ENCODE data around the gene SMARCC2. TPM values are rescaled to one million over a fixed set of nuclear protein-coding genes. Genes with fewer than 3 reads are reported as not detected.
"Not testable (repeated sequence)": the region's sequence is repeated elsewhere in the genome, so short reads cannot be mapped to it uniquely, and the experiment has no call there.

SMARCC2 gene
- total and polyA plus RNA-seq, 5 experiments from 2014 or later: 46.3 to 197 (median 70.4) TPM

DNA sequence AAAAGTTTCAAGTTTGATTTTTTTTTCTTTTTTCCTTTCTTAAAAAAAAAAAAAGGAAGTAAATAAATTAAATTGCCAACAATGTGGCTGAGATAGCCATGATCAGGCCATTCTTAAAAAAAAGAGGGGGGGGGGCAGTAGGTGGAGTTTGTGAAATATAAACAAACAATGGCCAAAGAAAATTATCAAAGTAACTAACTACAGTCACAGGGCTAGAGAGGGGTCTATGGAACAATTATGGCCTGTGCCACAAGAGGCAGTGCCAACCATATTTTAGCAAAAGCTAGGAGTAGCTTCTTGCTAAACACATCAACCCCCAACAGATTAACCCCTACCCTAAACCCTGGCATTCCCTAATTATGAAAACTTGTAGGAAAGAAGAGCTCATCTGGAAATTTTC is 16.2 kb upstream of the SMARCC2 start:
- H3K4me3 Mint-ChIP-seq: no peak overlapping the region
- DNase-seq (no peak), ATAC-seq (peak in 1 of 2 donors; percentile 43)
- POLR2A ChIA-PET: interaction anchor here (0.6 to 2.5 kb wide), 5 partner anchors 16 to 107 kb away, joined by 3 to 6 read pairs (median 4); partner anchors contain the start of genes RNF41 and SMARCC2
- peaks cover 1 to 4% (median 2%) of the 10 kb centered on the region in 4 donors for H3K4me1 Mint-ChIP-seq
- peaks cover 0 to 58% (median 4%) of the 10 kb centered on the region in 3 donors for H3K36me3 Mint-ChIP-seq
- H3K9me3 Mint-ChIP-seq: no peaks in the 10 kb centered on the region
- no peaks in the 10 kb centered on the region for H3K27me3 Mint-ChIP-seq
- peak overlapping the region in 2 of 10 donors; percentile 12 to 14 for H3K27ac Mint-ChIP-seq

DNA sequence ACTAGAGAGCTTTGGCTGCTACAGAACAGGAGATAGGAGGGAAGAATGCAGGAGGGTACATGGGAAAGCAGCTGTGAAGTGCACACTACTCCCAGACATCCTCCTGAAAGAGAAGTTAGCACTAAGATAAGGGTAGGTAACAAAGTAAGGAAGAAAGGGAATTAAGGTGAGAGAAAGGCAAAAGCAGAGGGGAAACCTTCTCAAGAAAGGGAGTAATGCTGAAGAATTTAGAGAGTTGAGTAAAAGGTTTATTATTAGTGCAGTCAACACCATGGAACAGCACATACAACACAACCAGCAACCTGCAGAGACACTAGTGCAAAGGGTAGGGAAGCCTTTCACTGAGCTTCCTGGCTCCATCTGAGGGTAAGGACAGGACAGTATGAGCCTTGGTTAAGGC is 15.0 kb upstream of the SMARCC2 start:
- H3K27ac Mint-ChIP-seq: peak overlapping the region in 6 of 10 donors; percentile 8 to 86 (median 57)
- ATAC-seq: no peak
- no peaks in the 10 kb centered on the region for H3K9me3 Mint-ChIP-seq
- no peak for DNase-seq
- no peak overlapping the region for H3K4me3 Mint-ChIP-seq
- H3K4me1 Mint-ChIP-seq: peaks cover 1 to 4% (median 2%) of the 10 kb centered on the region in 4 donors
- no peaks in the 10 kb centered on the region for H3K27me3 Mint-ChIP-seq
- peaks cover 0 to 47% (median 4%) of the 10 kb centered on the region in 3 donors for H3K36me3 Mint-ChIP-seq
- POLR2A ChIA-PET: interaction anchor here (0.8 to 2.5 kb wide), 3 partner anchors 15 to 78 kb away, joined by 3 to 6 read pairs (median 6); partner anchors contain the start of genes RNF41 and SMARCC2

DNA sequence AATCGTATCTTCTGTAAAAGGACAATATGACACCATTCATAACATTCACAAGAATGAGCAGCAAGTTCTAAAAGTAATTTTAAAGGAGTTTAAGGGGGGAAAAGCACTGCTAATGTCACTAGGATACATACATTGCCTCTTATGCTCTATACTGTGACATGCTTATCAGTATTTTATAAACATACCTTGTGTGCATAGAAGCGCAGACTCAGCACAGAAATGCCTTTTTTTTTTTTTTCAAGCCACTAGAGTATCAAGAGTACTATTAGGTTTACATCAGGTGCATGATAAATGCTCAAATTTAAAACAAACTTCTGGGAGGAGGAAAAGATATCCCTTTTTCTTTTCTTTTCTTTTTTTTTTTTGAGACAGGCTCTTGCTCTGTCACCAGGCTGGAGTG is 13.6 kb upstream of the SMARCC2 start:
- DNase-seq (no peak), ATAC-seq (no peak)
- peaks cover 0 to 35% (median 4%) of the 10 kb centered on the region in 3 donors for H3K36me3 Mint-ChIP-seq
- POLR2A ChIA-PET: interaction anchor here (0.6 to 1.6 kb wide), 6 partner anchors 9 to 274 kb away, joined by 3 to 8 read pairs (median 3); partner anchors contain the start of genes RPL41 and SMARCC2
- peak overlapping the region in 4 of 10 donors; percentile 4 to 50 (median 30) for H3K27ac Mint-ChIP-seq
- H3K4me1 Mint-ChIP-seq: peaks cover 1 to 5% (median 3%) of the 10 kb centered on the region in 4 donors
- H3K4me3 Mint-ChIP-seq: no peak overlapping the region
- no peaks in the 10 kb centered on the region for H3K9me3 Mint-ChIP-seq
- H3K27me3 Mint-ChIP-seq: no peaks in the 10 kb centered on the region

DNA sequence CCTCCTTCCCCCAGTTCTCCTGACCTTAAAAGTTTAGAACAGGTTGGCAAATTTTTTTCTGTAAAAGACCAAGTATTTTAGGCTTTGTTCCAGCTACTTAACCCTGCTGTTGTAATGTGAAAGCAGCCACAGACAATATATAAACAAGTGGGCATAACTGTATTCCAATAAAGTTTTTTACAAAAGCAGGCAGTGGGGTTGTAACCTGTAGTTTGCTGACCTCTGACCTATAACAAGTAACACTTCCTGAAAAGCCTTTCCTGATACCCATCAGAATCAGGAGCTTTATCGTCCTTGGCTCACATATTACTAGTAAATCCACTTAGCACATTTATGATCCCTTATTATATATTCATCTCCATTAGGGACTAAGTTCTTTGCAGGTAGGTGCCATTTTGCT is 13.1 kb upstream of the SMARCC2 start:
- no peak overlapping the region for H3K4me3 Mint-ChIP-seq
- H3K27ac Mint-ChIP-seq: peak overlapping the region in 4 of 10 donors; percentile 4 to 50 (median 22)
- ATAC-seq (no peak), DNase-seq (no peak)
- POLR2A ChIA-PET: interaction anchor here (1.0 to 1.6 kb wide), 4 partner anchors 9 to 21 kb away, joined by 3 to 8 read pairs (median 5); partner anchors contain the start of genes RNF41 and SMARCC2
- H3K27me3 Mint-ChIP-seq: no peaks in the 10 kb centered on the region
- H3K36me3 Mint-ChIP-seq: peaks cover 0 to 31% (median 0%) of the 10 kb centered on the region in 3 donors
- H3K4me1 Mint-ChIP-seq: peaks cover 1 to 5% (median 3%) of the 10 kb centered on the region in 4 donors
- no peaks in the 10 kb centered on the region for H3K9me3 Mint-ChIP-seq

DNA sequence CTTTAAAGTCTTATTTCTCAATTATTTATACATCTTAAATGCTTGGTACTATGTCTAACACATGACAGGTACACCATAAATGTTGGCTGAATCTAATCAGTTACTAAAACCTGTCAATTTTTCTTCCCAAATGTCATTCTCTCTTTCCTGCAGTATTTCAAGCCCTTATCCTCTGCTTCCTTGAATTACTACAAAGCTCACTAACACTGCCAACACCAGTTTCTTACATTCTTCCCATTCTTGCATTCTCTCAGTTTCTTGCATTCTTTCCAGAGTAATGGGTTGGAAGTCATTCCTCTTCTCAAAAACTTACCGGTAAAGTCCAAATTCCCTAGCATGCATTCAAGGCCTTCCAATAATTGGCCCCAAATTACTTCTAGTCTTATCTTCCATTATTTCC is 9.6 kb upstream of the SMARCC2 start:
- DNase-seq (no peak), ATAC-seq (no peak)
- H3K36me3 Mint-ChIP-seq: no peaks in the 10 kb centered on the region
- POLR2A ChIA-PET: interaction anchor here (0.6 to 1.8 kb wide), 4 partner anchors 9 to 82 kb away, joined by 3 to 6 read pairs (median 4); partner anchors contain the start of genes RNF41 and RPL41
- H3K9me3 Mint-ChIP-seq: no peaks in the 10 kb centered on the region
- H3K27ac Mint-ChIP-seq: peak overlapping the region in 4 of 10 donors; percentile 17 to 40 (median 26)
- H3K4me1 Mint-ChIP-seq: peaks cover 1 to 5% (median 3%) of the 10 kb centered on the region in 4 donors
- no peak overlapping the region for H3K4me3 Mint-ChIP-seq
- no peaks in the 10 kb centered on the region for H3K27me3 Mint-ChIP-seq

DNA sequence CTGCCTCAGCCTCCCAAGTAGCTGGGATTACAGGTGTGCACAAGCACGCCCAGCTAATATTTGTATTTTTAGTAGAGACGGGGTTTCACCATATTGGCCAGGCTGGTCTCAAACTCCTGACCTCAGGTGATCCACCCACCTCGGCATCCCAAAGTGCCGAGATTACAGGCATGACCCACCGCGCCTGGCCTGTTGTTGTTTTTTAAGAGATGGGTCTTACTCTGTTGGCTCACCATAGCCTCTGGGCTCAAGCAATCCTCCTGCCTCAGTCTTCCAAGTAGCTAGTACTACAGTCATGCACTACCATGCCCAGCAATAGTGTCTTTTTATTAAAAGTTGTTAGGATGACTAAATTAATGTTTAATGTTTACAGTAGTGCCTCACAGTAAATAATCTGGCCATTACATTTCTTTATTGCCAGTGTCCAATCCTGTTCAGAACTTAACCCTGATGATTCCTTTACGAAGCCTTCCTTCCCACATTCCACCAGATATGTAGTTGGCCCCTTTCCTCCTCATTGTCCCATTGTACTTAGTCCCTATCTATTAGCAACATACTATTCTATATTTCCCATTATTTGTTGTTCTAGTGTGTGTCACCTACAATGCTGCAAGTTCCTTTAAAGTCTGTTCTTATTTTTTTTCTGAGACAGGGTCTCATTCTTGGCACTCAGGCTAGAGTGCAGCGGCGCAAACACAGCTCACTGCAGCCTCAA is 8.8 kb upstream of the SMARCC2 start:
- DNase-seq (no peak), ATAC-seq (no peak)
- POLR2A ChIA-PET: interaction anchor here (0.5 to 1.8 kb wide), 5 partner anchors 8 to 171 kb away, joined by 3 to 9 read pairs (median 3); partner anchors contain the start of gene RNF41
- H3K9me3 Mint-ChIP-seq: no peaks in the 10 kb centered on the region
- no peaks in the 10 kb centered on the region for H3K36me3 Mint-ChIP-seq
- H3K27ac Mint-ChIP-seq: peak overlapping the region in 3 of 10 donors; percentile 20 to 40 (median 34)
- no peaks in the 10 kb centered on the region for H3K27me3 Mint-ChIP-seq
- peaks cover 6 to 9% (median 8%) of the 10 kb centered on the region in 4 donors for H3K4me1 Mint-ChIP-seq
- no peak overlapping the region for H3K4me3 Mint-ChIP-seq

DNA sequence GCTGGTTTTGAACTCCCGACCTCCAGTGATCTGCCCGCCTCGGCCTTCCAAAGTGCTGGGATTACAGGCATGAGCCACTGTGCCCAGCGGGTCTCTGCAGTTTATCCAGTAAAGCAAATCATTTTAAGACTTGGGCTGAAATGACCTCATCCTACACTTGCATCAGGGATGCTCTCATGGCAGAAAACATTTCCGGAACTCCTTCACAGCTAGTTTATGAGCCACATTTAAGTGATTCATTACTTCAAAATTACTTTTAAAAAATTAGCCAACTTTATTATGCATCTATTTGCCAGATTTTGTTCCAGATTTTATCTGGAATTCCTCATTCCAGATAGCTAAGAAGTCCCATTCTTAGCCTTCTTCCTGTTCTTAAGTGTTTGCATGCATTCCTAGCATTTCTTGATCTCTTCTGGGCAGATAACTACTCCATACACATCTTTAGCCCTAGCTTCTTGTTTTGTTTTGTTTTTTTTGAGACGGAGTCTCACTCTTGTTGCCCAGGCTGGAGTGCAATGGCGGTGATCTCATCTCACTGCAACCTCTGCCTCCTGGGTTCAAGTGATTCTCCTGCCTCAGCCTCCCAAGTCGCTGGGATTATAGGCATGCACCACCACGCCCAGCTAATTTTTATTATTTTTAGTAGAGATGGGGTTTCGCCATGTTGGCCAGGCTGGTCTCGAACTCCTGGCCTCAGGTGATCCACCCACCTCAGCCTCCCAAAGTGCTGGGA is 7.7 kb upstream of the SMARCC2 start:
- ATAC-seq, H3K36me3 Mint-ChIP-seq, H3K9me3 Mint-ChIP-seq, H3K27me3 Mint-ChIP-seq, DNase-seq, H3K4me3 Mint-ChIP-seq: not testable (repeated sequence)
- Mint-ChIP-seq H3K27ac (peak overlapping the region in 1 of 10 donors; percentile 46), H3K4me1 (peaks cover 8 to 16% (median 11%) of the 10 kb centered on the region in 4 donors)
- POLR2A ChIA-PET: interaction anchor here (1.8 kb wide), 1 partner anchor 25 kb away, joined by 9 read pairs; the partner anchor contains the start of gene RNF41

DNA sequence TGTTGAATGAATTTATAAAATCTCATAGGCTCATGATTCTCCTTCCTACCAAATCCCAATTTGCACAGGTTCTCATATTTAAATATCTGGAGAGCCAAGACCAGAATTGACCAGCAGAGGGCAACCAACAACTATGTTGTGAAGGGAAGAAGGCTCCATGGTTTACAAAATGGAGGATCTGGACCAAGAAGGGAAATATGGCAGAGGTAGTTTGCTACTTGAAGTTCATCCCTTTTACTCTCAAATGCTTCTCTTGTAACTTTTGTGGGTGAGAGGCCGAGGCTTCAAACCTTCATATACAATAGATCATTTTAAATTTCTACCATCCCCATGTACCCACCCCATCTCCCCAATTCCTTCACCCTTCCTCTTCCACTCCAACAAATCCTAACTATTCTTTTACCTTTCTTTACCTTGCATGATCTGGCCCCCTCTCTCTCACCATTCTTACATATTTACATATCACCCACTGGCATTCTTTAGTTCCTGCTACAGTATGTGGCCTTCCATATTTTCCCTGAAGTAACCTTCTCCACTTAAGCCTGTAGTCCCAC is 3.8 kb upstream of the SMARCC2 start:
- no peaks in the 10 kb centered on the region for H3K9me3 Mint-ChIP-seq
- peaks cover 0 to 3% (median 0%) of the 10 kb centered on the region in 5 donors for H3K27me3 Mint-ChIP-seq
- POLR2A ChIA-PET: interaction anchor here (1.7 to 7.8 kb wide), 3 partner anchors 29 to 107 kb away, joined by 8 to 284 read pairs (median 88); partner anchors contain the start of genes CS, ESYT1, RNF41 and RPL41
- H3K27ac Mint-ChIP-seq: peak overlapping the region; percentile 11 to 89 (median 72)
- DNase-seq (peak; percentile 42 to 88 (median 72)), ATAC-seq (no peak)
- peak overlapping the region in 6 of 10 donors; percentile 18 to 62 (median 30) for H3K4me3 Mint-ChIP-seq
- peaks cover 22 to 33% (median 32%) of the 10 kb centered on the region in 4 donors for H3K4me1 Mint-ChIP-seq
- H3K36me3 Mint-ChIP-seq: no peaks in the 10 kb centered on the region

DNA sequence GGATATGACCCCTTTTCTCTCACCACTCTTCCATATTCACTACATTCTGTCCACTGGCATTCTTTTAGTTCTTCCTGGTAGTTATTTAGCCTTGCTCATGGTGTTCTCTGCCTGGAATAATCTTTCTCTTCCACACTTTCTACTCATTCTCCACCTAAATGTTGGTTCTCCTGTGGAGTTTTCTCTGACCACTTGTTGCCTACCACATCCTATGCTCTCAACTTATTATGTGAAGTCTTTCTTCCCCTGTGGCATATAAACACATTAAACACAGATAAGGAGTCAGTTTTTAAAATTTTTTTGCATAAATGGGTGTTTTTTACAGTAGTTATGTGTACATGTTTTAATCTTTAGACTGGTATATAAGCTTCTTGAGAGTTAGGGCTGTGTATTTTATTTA is 3.3 kb upstream of the SMARCC2 start:
- no peak for ATAC-seq
- no peaks in the 10 kb centered on the region for H3K36me3 Mint-ChIP-seq
- no peak for DNase-seq
- H3K27ac Mint-ChIP-seq: peak overlapping the region in 8 of 10 donors; percentile 19 to 89 (median 82)
- H3K27me3 Mint-ChIP-seq: peaks cover 0 to 3% (median 0%) of the 10 kb centered on the region in 5 donors
- H3K4me3 Mint-ChIP-seq: peak overlapping the region in 6 of 10 donors; percentile 19 to 77 (median 35)
- POLR2A ChIA-PET: interaction anchor here (0.5 to 7.8 kb wide), 5 partner anchors 29 to 1350 kb away, joined by 3 to 284 read pairs (median 8); partner anchors contain the start of genes CS, ESYT1, PA2G4 and RNF41
- peaks cover 27 to 38% (median 37%) of the 10 kb centered on the region in 4 donors for H3K4me1 Mint-ChIP-seq
- H3K9me3 Mint-ChIP-seq: no peaks in the 10 kb centered on the region

DNA sequence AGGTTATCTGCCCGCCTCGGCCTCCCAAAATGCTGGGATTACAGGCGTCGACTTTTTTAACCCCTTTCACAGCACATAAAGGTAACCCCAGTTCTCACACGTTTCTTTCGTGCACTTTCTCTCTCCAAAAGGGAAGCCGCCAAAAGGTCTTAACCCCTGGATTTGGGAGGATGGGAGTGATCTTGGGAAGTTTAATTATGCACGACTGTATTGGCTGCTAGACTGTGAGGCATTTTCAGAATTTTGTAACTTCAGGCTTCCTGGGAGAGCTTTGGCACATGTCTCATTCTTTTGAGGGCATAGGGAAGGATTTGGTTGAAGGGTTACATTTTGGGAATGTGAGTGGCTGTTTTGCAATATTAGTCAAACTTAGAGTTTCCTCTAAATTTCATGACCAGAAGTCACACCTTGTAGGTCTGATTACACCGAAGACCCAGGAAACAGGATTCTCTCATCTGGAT is 1.4 kb upstream of the SMARCC2 start:
- Mint-ChIP-seq H3K27ac (peak overlapping the region; percentile 97 to 100 (median 98)), H3K27me3 (peaks cover 0 to 3% (median 0%) of the 10 kb centered on the region in 5 donors), H3K9me3 (no peaks in the 10 kb centered on the region), H3K36me3 (peaks cover 0 to 12% (median 3%) of the 10 kb centered on the region in 3 donors), H3K4me3 (peak overlapping the region; percentile 88 to 99 (median 96)), H3K4me1 (peaks cover 38 to 51% (median 43%) of the 10 kb centered on the region in 4 donors)
- no peak for ATAC-seq
- DNase-seq: no peak
- POLR2A ChIA-PET: interaction anchor here (0.5 to 7.8 kb wide), 9 partner anchors 11 to 387 kb away, joined by 4 to 284 read pairs (median 8); partner anchors contain the start of genes ANKRD52, ESYT1, RNF41 and RPL41

DNA sequence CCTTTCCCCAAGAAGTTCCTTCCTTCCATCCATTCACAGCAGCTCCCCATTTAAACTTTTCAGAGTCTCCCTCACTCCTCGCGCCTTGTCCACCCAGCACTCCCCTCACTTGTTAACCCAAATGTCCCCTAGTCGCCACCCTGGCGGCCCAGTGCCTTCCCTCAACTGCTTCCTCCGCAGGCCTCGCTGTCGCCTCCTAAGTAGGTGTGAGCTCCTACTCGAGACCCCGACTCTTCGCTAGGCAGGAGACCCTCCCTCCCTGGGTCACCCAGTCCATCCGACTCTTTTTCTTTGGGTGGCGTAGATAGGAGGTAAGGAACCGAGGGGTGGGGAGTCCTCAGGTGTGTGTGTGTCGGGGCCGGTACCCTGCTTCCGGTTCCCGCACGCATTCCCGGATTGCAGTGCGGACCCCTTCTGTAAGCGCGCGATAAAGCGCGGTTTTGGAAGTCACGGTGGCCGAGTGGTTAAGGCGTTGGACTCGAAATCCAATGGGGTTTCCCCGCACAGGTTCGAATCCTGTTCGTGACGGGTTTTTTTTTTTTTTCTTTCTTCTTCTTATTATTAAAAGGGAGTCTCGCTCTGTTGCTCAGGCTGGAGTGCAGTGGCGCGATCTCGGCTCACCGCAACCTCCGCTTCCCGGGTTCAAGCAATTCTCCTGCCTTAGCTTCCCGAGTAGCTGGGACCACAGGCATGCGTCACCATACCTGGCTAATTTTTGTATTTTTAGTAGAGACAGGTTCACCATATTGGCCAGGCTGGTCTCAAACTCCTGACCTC is 823 bp upstream of the SMARCC2 start:
- Mint-ChIP-seq H3K4me3 (peak overlapping the region; percentile 88 to 99 (median 96)), H3K4me1 (peaks cover 39 to 51% (median 43%) of the 10 kb centered on the region in 4 donors), H3K27me3 (peaks cover 0 to 3% (median 0%) of the 10 kb centered on the region in 5 donors), H3K27ac (peak overlapping the region; percentile 97 to 100 (median 98)), H3K9me3 (no peaks in the 10 kb centered on the region), H3K36me3 (peaks cover 0 to 18% (median 4%) of the 10 kb centered on the region in 3 donors)
- DNase-seq (peak; percentile 54 to 82 (median 74)), ATAC-seq (peak; percentile 41 to 45)
- POLR2A ChIA-PET: interaction anchor here (0.5 to 7.8 kb wide), 41 partner anchors 9 to 921 kb away, joined by 3 to 284 read pairs (median 5); partner anchors contain the start of genes ANKRD52, CNPY2, DNAJC14 and ESYT1
